ENCODE results near the gene KATNIP. TPM values are rescaled to one million over a fixed set of nuclear protein-coding genes. Genes with fewer than 3 reads are reported as not detected.

KATNIP gene
- total RNA-seq, 1 experiment from 2014 or later = 21.5 TPM

- no peak for TF ChIP-seq CTCF (IDR thresholded peaks at IDR 0.05; ENCODE audit: insufficient read depth in 1 of 2, low read depth in 1 of 2, low read length in 1 of 2, severe bottlenecking in 1 of 2, unreplicated experiment in 1 of 2)
- no peaks in the 10 kb centered on the region for H3K4me1 ChIP-seq
- POLR2A ChIA-PET = no interaction called here
- H3K4me1 Mint-ChIP-seq (ENCODE audit: low read depth, unreplicated experiment) = no peaks in the 10 kb centered on the region
- no peaks in the 10 kb centered on the region for H3K9me3 ChIP-seq
- intact Hi-C loops (cut with micrococcal nuclease; ENCODE audit: unreplicated experiment) = no loop called here
- peaks cover 2% of the 10 kb centered on the region; the same call in 1 of the 2 replicates for H3K36me3 ChIP-seq (ENCODE audit: control insufficient read depth, insufficient read depth, low read length)
- H3K27ac Mint-ChIP-seq (ENCODE audit: unreplicated experiment) = no peak overlapping the region
- BruUV-seq (replicated peaks) = no TSS peak
- H3K4me3 Mint-ChIP-seq (ENCODE audit: unreplicated experiment) = no peak overlapping the region
- DNase-seq = no peak
- CTCF ChIA-PET = interaction anchor here (1.4 kb wide), 1 partner anchor 10 kb away, joined by 4 read pairs; no protein-coding TSS in a partner anchor
- no peak overlapping the region for H3K4me3 ChIP-seq (ENCODE audit: low read depth, low read length)
- H3K27me3 Mint-ChIP-seq (ENCODE audit: insufficient read depth, unreplicated experiment) = no peaks in the 10 kb centered on the region
- peaks cover 61% of the 10 kb centered on the region for H3K36me3 Mint-ChIP-seq (ENCODE audit: insufficient read depth, unreplicated experiment)
- no peaks in the 10 kb centered on the region for H3K9me3 Mint-ChIP-seq (ENCODE audit: unreplicated experiment)
- no peaks in the 10 kb centered on the region for H3K27me3 ChIP-seq (replicated peaks; ENCODE audit: control insufficient read depth, insufficient read depth, low read length)
Observed at GRCh38 chr16:27505297-27506236, 44.4 kb upstream of the KATNIP start.

GRCh38 chr16:27506771-27507170 lies 43.2 kb upstream of the KATNIP start:
- Mint-ChIP-seq H3K36me3 (ENCODE audit: insufficient read depth, unreplicated experiment) (peaks cover 63% of the 10 kb centered on the region), H3K4me3 (ENCODE audit: unreplicated experiment) (no peak overlapping the region), H3K9me3 (ENCODE audit: unreplicated experiment) (no peaks in the 10 kb centered on the region), H3K27ac (ENCODE audit: unreplicated experiment) (no peak overlapping the region), H3K4me1 (ENCODE audit: low read depth, unreplicated experiment) (no peaks in the 10 kb centered on the region), H3K27me3 (ENCODE audit: insufficient read depth, unreplicated experiment) (no peaks in the 10 kb centered on the region)
- Histone ChIP-seq H3K27me3 (replicated peaks; ENCODE audit: control insufficient read depth, insufficient read depth, low read length) (no peaks in the 10 kb centered on the region), H3K9me3 (no peaks in the 10 kb centered on the region), H3K36me3 (ENCODE audit: control insufficient read depth, insufficient read depth, low read length) (peaks cover 4% of the 10 kb centered on the region), H3K4me1 (no peaks in the 10 kb centered on the region), H3K4me3 (ENCODE audit: low read depth, low read length) (no peak overlapping the region)
- BruUV-seq (replicated peaks) = no TSS peak
- TF ChIP-seq CTCF (IDR thresholded peaks at IDR 0.05; ENCODE audit: insufficient read depth in 1 of 2, low read depth in 1 of 2, low read length in 1 of 2, severe bottlenecking in 1 of 2, unreplicated experiment in 1 of 2) = no peak
- ChIA-PET POLR2A (no interaction called here), CTCF (no interaction called here)
- no peak for DNase-seq
- intact Hi-C loops (cut with micrococcal nuclease; ENCODE audit: unreplicated experiment) = no loop called here

GRCh38 chr16:27508476-27508875 lies 41.5 kb upstream of the KATNIP start:
- Histone ChIP-seq H3K4me1 (no peaks in the 10 kb centered on the region), H3K9me3 (no peaks in the 10 kb centered on the region), H3K27me3 (replicated peaks; ENCODE audit: control insufficient read depth, insufficient read depth, low read length) (no peaks in the 10 kb centered on the region), H3K4me3 (ENCODE audit: low read depth, low read length) (no peak overlapping the region), H3K36me3 (ENCODE audit: control insufficient read depth, insufficient read depth, low read length) (peaks cover 4% of the 10 kb centered on the region; the same call in 1 of the 2 replicates)
- no peak for DNase-seq
- Mint-ChIP-seq H3K27ac (ENCODE audit: unreplicated experiment) (no peak overlapping the region), H3K4me3 (ENCODE audit: unreplicated experiment) (no peak overlapping the region), H3K9me3 (ENCODE audit: unreplicated experiment) (no peaks in the 10 kb centered on the region), H3K27me3 (ENCODE audit: insufficient read depth, unreplicated experiment) (no peaks in the 10 kb centered on the region), H3K36me3 (ENCODE audit: insufficient read depth, unreplicated experiment) (peaks cover 62% of the 10 kb centered on the region), H3K4me1 (ENCODE audit: low read depth, unreplicated experiment) (no peaks in the 10 kb centered on the region)
- BruUV-seq (replicated peaks) = no TSS peak
- no peak for TF ChIP-seq CTCF (IDR thresholded peaks at IDR 0.05; ENCODE audit: insufficient read depth in 1 of 2, low read depth in 1 of 2, low read length in 1 of 2, severe bottlenecking in 1 of 2, unreplicated experiment in 1 of 2)
- intact Hi-C loops (cut with micrococcal nuclease; ENCODE audit: unreplicated experiment) = no loop called here
- POLR2A ChIA-PET = no interaction called here
- CTCF ChIA-PET = no interaction called here

All from Caco-2 (cell line).